HG02759 (cell line): ENCODE measurements around the gene L3MBTL4.
A peak's percentile ranks its signal among the peaks of the same experiment; 100 is the strongest.

Experiments
- ATAC-seq: cut with Tn5 transposase; IDR thresholded peaks from one replicate; pipeline ENCODE4 v1.9.1; 2021; ENCODE audit warnings: mild to moderate bottlenecking, moderate library complexity; ENCODE audit not compliant: unreplicated experiment

Gene L3MBTL4

DNA sequence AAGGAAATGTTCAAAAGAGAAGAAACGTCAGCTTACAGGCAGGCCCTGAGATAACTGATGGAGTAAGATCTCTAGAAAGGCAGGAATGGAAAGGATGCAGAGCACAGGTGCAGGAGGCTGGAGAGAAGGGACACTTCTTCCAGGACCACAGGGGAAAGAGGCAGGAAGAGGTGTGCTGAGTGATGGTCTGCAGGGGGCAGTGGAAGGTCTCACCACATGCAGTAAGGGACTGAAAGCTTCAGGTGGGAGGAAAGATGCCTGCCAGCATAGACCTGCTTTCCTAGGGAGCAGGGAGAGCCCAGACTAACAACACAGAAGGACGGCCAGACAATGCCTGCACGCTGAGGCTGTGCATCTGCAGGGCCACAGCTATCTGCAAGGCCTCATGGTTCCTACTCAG is 156.8 kb downstream of the L3MBTL4 start:
- ATAC-seq, result no peak

DNA sequence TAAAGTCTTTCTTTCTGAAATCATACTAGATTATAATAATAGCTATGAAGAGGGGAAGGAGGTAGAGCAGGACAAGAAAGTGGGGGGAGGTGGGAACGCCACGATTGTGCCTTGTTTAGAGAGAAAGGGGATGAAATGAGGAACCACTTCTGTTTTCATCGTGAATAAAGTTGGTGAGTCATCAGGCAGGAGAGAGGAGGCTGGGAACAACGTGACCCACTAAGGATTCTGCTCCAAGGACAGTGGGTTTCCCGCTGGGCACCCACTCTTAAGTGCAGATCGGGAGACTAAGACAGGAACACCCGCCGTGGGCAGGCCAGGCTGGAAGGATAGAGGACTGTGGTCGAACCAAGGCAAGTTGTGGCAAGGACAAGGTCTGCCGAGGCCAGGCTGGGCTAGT is 158.2 kb downstream of the L3MBTL4 start:
- no peak for ATAC-seq

DNA sequence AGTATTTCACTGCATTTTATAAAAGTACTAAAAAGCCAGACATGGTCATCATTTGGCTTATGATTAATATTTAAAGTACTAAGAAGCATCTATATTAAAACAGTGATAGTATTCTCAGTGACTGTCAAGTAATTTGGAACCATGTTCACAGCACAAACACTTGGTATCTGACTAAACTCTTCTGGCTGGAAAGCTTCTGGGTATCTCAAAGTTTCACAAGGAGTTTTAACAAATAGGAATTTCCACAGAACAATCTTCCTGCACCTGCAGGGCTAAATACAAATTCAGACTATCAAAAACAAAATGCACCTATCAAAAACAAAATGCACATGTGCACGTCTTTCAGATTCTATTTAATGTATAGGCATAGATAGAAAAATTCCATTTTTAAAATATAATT is 158.8 kb downstream of the L3MBTL4 start:
- ATAC-seq, result no peak

DNA sequence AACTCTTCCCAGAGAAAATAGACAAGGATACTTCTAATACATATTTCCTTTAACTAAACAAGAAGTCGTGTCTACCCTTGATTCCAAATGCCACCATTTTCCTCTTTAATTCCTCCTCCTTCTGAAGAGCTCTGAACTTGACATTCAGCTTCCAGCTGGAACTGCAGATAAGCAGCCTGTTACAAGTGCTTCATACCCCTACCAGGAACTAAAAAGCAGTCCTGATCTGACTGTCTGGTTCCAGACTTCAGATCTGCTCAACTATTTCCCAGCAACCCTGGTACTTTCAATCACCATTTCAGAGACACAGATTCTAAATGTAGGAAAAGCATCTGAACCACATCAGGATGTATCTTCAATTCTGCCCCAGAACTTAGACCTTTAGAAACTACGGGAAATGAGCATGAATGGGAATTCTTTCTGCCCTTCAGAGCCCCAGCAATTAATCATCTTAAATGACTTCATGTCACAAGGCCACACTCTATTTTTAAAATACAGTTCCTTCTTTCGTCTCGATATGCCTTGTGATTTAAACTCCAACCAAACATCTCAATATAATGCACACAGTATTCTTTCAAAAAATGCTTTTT is 159.5 kb downstream of the L3MBTL4 start:
- no peak for ATAC-seq

DNA sequence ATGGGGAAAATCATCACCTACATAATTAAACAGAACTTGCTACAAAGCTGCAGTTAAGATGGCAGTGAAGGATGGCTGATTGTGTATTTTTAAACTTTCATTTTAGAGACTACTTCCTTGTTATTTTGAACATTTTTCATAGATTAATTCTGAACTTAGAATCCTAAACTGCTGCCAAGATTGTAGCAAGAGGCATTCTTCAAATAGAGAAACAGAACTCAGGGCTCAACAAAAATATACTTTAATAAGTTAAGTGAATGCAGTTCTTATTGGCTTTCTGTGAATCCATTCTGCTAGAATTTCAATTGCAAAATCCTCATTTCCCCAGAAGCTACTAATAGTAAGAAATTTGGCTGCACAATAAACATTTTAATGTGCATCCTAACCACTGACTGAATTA is 160.3 kb downstream of the L3MBTL4 start:
- no peak for ATAC-seq

DNA sequence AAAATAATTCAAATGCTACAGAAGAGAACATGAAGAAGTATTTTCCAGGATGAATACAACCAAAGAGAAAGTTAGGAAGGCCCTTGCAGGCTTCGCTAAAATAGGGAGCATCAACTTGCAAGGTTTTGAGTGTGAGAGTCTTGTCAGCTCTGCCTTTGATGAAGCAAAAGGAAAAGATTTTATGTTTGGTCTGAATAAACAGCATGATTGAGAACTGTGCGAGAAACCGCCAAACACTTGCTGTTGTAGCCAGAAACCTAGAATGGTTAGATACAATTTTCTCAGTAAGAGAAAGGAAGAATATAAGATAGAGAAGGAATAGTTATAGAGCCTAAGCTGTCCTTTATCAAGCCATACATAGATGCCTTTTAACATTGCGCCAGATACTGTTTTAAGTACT is 163.6 kb downstream of the L3MBTL4 start:
- no peak for ATAC-seq

DNA sequence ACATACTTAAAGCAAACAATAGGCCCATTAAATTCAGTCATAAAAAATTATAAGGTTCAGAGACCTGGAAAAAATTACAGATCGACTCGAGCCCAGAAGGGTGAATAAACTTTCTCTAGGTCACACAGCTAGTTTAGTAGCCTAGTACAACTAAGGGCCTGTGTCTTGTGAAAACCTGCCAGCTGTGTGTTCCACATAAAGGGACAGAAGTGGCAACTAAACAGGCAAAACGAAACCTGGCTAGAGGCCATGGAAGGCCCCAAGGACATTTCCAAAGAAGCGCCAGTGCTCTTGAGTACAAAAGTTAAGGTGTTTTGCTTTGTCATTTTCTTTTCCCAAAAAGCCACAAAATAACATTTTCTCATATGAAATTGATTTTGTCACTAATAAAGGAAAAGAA is 164.9 kb downstream of the L3MBTL4 start:
- ATAC-seq, result no peak

DNA sequence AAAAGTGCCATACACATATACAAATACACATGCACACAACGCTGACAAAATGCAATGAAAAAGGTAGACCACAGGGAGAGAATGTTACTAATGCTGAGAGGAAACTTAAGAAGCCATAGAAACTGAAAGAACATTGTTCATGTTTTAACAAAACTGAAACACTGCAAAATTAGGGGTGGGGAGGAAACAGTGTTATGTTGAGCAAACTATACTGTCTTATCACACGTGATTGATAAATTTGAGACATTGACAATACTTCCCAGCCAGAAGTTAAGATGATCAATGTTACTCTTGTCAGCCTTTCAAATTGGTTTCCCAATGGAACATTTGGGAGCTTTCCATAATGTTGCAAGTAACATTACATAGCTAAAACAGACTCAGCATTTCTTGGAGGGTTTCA is 165.5 kb downstream of the L3MBTL4 start:
- peak; percentile 85 for ATAC-seq

DNA sequence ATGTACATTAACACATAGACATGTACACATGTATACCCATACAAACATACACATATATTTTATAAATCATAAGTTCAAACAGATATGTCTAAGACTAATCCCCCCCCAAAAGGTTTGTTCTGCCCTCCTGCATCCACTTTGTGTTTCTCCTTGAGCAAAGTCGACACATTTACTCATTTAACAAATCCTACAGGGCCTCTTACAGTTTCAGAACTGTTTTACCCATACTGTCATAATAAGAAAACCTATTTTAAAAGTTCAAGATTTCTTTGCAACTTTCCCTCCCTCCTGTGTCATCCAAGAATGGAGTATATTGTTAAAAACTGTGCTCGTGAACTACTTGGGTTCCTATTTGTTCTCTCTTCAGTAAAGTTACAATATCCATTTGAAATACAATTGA is 166.7 kb downstream of the L3MBTL4 start:
- peak; percentile 49 for ATAC-seq

DNA sequence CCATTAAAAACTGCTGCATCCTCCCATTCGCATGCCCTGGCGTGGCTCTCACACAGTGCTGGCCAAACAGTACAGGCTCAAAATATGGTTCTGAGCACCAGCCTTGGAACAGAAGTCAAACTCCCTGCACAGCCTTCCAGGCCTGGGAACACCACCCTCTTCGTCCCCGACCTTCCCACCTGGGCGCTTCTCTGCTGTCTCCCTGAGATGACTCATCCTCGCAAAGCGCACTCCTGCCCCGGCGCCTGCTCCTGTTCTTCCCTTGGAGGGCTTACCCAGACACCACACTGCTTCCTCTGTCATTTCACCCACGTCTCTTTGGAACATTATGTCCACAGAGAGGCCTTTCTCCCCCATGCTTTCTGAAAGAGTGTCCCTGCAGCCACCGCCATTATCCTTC is 172.7 kb downstream of the L3MBTL4 start:
- ATAC-seq, result no peak

DNA sequence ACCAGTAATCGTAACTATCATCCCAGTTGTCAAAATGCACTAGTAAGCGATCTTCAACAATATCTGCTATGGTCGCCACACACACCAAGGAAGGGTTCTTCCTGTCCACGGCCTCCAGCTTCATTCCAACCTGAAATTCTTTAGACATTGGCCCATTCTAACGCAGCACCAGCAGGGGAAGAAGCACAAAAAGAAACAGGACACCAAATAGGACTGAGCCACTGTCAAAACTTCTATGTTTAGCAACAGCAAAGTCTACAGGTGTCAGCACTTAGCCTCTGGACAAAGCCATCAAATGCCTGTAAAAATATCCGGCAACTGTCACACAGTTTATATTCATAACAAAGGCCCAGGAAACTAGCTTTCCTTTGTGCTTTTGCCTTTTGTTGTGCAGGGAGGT is 175.0 kb downstream of the L3MBTL4 start:
- no peak for ATAC-seq

DNA sequence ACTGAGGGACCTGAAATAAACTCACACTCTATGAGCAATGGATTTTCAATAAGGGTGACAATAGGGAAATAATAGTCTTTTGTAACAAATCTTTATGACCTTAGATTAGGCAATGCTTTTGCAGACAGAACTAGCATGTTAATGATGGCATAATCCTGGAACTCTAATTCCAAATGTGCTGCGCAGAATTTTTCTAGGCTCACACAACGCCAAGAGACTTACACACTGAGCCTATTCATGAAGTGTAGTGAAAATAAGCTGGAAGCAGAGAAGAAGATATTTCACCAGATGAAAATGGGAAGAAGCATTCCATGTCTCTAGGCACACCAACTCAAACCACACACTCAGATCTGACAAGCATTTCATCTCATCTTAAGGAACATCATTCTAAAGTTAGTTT is 178.5 kb downstream of the L3MBTL4 start:
- no peak for ATAC-seq

DNA sequence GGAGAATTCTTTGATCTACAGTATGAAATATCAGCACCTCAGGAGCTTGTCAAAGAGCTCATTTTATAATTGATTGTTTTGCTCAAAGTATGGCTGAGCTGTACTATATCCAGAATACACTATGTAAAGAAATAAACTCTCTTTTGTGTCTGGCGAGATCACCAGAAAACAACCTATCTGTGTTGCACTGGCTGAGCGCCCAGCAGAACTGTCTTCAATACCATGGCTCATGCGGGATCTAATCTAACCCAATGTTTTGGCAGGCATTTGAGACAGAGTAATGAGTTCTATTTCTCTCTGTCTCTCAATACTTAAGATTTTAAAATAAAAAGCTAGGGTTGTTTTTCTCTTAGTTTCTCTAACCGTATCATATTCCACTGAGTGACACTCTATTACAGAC is 192.4 kb downstream of the L3MBTL4 start:
- ATAC-seq, result no peak

DNA sequence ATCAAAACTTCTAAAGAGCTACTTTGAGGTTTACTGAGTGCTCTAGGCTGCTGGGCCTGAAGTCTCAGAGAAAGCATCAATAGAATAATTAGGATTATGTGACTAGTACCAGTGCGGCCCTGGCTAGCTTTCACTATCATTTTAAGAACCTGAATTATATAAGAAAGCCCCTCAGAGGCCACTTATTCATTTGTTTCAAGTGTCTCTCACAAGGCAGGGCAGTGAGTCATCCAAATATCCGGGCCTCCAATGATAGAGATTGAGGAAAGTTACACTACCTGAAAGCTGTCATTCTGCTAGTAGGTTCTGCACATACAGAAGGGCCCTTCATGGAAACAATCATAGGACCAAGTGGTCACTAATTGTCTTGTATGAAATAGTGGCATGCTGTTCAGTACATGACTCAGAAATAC is 193.1 kb downstream of the L3MBTL4 start:
- peak; percentile 52 for ATAC-seq

DNA sequence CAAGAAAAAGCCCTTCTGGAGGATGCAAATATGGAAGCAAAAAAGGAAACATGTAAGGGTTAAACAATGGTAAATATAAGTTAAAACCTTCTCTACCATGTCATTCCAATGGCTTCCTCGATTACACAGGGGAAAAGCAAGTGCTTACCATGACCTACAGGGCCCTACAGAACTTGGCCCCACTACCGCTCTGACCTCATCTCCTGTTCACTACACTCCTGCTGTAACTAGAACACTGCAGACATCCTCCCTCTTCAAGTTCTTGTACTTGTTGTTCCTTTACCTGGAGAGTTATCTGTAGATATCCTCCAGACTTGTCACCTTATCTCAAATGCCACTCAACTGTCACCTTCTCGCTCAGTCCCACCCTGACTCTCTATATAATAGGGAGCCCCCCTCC is 194.6 kb downstream of the L3MBTL4 start:
- no peak for ATAC-seq

DNA sequence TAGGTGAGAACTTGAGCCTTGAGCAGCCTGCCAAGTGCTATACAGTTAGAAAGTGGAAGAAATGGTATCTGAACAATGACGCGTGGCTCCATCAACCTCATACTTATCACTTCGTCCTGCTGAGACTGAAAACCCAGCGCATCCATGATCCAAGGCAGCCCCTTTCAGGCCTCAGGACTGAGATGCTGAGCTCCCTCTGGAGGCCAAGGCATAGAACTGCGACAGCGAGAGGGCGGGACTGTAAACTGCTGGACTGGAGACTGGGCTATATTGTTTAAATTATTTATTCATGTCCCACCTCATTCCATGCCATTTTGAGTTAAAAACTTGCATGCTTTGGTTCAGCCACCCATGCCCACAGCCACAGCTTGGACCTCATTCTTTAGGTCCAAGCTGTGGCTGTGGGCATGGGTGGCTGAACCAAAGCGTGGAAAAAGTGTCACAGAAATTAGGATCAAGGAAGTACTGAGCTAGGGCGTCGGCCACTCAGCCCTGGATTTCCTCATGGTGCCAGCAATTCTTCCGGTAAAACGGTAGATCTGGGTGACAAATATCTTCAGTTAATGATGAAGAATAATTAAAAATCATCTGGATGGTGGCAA is 195.5 kb downstream of the L3MBTL4 start:
- ATAC-seq, result peak; percentile 73

DNA sequence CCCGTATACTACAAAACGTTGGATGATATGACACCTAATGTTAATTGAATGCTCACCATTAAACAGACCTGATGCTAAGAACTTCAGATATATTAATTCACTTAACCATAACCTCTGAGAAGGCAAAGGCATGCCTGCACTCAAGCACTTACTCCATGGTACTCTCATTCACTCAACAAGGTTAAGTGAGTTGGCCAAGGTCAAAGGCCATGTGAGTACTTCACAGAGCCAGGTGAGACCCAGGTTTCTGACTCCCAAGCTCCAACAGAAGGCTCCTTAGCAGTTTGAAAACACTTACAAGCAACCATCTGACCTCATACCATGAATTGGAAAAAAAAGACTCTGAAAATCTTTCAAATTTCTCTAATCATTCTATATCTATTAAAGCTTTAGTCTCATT is 198.8 kb downstream of the L3MBTL4 start:
- no peak for ATAC-seq

DNA sequence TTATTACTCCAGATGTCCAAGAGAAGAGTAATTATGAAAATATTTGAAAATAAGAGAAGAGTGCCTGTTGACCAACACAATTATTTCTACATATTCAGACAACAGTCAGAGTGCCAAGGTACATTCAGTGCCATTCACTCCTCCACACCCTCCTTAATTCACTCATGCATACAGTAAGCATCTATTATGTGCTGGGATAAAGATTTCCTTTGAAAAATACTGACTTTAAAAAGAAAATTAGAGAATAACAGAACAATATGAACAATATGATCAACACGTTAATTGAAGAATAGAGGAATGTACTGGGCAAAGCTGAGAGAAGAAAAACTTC is 203.6 kb downstream of the L3MBTL4 start:
- ATAC-seq, result no peak

DNA sequence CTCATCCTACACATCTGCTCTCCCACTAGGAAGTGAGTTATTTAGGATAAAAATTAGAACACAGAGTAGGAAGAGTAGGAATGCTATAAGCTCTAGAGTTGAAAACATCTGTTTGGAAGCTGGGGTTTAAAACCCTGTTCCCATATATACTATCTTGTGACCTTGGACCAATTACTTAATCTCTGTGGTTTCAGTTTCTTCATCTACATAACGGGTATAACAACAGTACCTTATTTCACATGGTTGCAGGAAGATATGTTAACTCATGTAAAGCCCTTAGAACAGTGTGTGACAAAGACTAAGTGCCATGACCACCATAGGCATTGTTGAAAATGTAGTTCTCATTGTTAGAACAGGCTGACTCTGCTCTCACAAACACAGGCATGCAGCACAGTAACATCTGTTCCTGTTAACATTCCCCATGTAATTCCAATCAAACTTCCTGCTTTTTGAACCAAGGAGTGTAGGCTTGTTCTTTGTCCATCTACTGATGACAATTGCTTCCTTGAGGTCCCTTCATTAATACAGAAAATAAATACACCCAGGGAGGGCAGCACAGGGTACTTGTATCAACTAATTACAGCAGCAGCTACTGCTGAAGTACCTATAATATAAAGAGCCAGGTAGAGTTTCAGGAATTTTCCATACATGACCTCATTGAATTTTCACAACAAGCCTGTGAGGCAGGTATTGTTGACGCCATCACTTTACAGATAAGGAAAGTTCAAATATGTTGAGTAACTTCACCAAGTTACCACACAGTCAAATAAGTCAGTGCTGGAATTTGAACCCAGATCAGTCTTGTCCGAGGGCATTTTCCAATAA is 204.2 kb downstream of the L3MBTL4 start:
- ATAC-seq, result no peak

DNA sequence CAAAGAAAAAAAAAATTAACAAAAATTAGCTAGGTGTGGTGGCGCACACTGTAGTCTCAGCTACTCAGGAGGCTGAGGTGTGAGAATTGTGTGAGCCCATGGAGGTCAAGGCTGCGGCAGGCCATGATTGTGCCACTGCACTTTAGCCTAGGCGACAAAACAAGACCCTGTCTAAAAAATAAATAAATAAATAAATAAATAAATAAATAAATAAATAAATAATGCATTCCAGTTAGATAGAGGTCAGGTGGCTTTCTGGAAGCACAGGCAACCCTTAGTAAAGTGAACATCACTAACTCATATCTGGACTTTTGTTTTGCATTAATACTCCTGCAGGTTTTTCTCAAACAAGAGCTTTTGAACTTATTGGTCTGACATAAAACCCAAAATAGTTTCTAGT is 206.8 kb downstream of the L3MBTL4 start:
- ATAC-seq, result no peak

DNA sequence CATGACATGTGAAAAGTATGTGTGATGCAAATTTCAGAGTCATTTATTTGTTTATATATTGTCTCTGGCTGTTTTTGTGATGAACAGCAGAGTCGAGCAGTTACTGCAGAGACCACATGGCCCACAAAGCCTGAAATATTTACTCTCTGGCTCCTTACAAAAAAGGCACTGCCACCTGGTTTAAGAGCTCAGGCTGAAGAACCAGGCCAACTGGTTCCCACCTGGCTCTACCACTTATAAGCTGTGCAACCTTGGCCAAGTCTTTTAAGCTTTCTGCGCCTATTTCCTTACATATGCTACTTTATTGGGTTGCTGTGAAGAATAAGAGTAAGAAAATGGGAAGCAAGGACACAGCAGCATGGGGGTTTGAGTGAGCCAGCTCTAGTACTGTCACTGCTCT is 207.6 kb downstream of the L3MBTL4 start:
- no peak for ATAC-seq

DNA sequence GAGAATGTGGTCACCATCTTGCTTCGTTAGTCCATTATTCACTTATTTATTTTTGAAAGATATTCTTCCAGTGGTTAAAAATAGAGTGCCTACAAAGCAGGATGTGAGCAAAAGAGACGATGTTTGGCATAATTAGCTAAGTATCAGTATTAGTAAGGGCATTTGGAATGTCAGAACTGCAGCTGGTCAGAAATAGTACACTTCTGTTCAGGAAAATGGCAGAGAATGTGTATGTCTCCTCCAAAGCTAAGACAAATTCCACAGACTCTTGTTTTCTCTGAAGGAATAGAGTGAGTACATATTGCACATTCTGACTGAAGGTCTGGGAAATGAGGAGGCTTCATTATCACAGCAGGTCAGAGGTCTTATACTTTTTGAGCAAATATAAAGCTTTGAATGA is 209.0 kb downstream of the L3MBTL4 start:
- no peak for ATAC-seq

DNA sequence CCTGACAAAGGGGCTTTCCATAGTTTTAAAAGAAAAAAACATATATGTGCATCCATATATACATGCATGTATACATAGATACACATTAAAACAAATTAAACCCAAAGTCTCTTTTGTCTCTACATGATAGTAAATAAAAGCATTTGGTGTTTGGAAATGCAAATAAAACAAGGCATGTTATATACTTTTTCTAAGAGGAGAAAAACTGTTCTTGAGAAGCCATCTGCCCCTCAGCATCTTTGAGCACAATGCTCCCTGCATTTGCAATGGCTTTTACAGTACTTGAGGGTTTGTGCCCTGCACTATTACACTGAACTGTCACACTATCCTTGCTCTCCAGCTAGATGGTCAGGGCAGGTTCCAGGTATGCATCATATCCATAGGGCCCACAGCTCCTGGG is 210.2 kb downstream of the L3MBTL4 start:
- ATAC-seq, result no peak
